Activated CD4-positive, alpha-beta T cell treated with anti-CD3 and anti-CD28 coated beads, Interleukin-2, Interleukin-4, amounts not matched to agents 100 ng/mL and 50 ng/mL, durations not matched to agents 16 hours and 8 hours (primary cell): ENCODE measurements around the gene CEP170B.
"Not testable (repeated sequence)": the region's sequence is repeated elsewhere in the genome, so short reads cannot be mapped to it uniquely, and the experiment has no call there.

ENCODE experiments used
- DNase-seq: peaks from one replicate; pipeline ENCODE4 v3.0.0-alpha.2; 2020; ENCODE audit warnings: low spot score

Gene CEP170B

DNA sequence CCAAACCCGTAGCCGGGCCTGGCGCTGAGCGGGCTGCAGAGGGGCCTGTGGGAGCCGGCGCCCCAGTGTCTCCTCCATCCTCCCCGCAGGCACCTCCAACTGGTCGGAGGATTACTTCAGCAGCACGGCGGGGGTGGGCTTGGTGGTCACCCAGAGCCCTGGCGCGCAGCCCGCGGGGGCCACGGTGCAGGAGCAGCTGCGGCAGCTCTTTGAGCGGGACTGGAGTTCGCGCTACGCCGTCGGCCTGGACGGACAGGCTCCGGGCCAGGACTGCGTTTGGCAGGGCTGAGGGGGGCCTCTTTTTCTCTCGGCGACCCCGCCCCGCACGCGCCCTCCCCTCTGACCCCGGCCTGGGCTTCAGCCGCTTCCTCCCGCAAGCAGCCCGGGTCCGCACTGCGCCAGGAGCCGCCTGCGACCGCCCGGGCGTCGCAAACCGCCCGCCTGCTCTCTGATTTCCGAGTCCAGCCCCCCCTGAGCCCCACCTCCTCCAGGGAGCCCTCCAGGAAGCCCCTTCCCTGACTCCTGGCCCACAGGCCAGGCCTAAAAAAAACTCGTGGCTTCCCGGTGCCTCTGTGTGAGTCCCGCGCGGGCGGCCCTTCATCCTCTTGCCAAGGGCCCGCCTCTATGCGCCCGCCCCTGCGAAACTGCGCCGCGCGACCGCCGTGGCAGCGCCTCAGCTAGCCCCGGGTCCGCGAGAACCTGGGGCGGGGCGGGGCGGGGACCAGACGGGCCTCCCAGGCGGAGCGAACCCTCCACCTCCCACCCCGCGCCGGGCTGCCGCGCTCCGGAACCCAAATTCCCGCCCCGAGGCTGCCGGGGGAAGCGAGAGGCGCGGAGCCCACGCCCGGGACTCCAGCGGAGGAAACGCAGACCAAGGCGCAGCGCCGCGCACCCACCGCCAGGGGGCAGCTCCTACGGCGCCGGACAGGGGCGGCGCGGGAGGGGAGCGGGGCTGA, 67.9 kb downstream of the CEP170B start:
- peak; percentile 84 for DNase-seq

DNA sequence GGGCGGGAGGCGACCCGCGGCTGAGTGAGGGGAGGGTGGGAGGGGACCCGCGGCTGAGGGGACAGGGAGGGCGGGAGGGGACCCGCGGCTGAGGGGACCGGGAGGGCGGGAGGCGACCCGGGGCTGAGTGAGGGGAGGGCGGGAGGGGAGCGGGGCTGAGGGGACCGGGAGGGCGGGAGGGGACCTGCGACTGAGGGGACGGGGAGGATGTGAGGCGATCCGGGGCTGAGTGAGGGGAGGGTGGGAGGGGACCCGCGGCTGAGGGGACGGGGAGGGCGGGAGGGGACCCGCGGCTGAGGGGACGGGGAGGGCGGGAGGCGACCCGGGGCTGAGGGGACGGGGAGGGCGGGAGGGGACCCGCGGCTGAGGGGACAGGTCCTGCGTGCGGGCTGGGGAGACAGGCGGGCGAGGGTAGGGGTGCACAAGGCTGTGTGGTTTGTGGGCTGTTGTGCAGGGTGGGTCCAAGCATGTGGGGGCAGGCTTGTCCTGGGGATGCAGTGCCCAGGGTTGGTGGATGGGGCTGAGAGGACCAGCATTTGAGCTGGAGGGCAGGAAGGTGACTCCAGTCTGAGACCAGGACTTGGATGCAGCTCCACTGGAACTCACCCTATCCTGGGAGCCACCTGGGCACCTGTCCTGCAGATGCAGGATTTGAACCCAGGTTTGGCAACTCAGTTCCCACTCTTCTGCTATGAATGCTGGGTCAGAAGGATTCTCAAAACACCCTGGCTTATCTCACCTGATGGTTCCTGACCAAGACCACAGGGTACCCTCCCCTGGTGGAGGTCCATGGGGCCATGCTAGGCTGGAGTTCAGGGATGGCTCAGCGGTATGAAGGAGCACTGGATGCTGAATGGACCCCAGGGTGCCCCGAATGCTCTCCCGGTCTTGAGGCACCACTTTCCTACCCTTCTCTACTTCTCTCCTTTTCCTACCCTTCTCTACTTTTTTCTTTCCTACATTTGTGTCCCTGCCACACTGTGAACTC, 69.0 kb downstream of the CEP170B start:
- no peak for DNase-seq

DNA sequence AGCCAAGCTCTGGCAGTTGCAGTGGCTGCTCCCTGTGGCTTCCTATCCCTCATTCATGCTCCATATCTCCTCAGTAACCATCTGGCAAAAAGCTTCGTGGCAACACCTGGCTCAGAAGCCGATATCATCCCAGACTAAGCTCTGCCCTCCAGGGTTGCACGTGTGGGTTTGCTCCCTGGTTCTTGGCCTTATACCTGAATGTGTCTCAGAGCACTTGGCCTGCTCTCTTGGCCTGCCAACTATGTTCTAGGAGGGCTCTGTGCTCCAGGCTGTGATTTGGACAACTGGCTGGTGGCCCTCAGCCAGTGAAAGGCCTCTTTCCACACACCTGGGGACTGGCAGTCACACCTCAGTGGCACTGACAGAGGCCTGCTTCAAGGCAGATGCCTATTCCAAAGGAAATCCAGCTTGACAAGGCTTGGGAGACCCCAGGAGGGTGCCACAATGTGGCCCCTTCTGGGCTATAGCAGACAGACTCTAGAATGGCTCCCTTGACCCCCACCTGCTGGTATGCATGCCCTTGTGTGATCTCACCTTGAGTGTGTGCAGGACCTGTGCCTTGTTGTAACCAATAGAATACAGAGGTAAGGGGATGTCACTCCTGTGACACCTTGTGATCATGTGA, 70.1 kb downstream of the CEP170B start:
- no peak for DNase-seq

DNA sequence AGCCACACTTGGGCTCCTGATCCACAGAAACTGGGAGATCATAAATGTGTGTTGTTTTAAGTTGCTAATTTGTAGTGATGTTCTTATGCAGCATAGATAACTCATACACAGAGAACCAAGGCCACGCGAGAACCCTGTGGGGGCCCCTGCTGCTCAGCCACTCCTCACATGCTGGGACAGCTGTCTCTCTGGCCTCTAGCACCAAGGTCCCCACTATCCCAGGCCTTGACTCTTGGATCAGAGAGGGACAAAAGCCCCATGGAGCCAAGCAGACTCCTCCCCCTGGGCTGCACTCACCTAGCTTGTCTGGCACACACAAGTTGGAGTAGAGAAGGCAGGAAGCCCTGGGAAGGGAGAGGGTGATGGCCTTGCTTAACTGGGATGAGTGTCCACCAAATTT, 70.9 kb downstream of the CEP170B start:
- DNase-seq: no peak

DNA sequence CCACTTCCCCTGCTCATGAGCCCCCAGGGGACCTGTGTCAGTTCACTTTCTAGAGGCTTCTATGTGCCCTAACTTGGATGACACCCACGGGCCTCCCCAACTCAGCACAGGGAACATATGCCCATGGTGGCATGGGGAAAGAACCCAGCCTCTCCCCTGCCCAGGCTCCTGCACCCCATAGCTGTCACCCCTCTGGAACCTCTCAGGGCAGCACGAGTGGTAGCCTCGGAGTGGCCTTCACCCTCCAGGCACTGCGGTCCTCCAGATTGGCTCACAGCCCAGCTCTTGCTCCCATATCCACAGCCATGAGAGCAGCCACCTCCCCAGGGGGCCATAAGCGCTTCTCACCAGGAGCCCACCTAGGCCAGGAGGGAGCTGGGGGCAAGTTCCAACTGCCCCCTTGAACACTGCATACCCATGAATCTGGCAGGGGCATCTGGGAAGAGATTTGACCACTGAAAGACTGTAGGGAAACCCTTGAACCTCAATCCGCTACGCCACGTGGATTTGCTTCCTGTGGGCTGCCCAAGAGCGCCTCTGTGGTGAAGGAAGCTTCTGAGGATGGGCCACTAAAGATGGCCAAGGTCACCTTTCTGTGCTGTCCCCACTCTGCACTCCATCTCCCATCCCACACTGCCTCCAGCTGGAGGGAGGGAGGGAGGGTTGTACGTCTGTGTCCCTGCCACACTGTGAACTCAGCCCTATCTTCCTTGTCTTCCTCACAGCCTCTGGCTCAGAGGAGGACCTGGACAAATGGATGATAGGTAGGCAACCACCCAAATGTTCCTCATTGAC, 71.5 kb downstream of the CEP170B start:
- DNase-seq: no peak

DNA sequence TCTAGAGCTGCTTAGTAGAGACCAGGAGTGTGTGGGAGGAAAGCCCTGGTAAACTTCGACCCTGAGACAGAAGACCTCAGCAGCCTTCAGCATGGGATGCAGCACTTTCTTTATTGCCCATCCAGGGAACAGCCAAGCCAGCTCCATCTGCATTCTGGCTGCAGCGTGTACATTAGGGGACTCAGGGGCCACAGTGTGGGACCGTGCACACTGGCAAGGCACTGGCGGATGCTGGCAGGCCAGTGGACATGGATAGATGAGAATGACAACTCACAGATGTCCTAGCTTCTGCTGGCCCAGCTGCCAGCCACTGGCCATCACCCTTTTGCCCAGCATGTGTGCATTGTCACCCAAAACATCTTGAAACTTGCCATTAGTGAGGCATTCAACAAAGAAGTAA, 72.1 kb downstream of the CEP170B start:
- DNase-seq: no peak

DNA sequence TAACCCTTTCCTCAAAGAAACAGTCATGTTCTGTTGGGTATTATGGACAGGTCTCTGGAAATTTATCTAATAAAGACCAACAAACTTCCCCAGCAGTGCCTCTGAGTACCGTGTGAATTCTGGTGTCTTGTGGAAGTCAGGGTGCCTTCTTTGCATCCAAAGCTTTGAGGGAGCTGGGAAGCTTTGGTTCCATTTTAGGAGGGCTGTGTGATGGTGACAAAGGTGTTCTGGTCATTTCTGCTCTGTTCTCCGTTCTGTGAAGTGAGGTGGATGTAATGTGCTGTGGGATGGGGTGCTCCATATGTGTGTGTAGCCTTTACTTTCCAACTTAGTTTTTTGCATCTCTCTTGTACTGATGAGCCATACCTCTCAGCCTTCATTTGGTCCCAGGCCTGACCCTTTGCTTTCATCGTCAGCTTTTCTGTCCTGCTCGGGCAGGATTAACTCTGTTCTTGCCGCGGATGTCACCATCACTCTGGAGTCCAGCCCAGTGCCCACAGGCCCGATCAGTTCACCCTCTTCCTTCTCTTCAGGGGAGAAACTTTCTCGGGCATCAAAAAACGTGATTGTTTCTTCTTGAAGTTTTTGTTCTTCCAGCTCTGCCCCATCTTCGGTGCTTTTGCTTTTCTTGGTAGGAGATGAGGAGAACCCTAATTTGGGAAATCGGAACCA, 72.8 kb downstream of the CEP170B start:
- DNase-seq: no peak

DNA sequence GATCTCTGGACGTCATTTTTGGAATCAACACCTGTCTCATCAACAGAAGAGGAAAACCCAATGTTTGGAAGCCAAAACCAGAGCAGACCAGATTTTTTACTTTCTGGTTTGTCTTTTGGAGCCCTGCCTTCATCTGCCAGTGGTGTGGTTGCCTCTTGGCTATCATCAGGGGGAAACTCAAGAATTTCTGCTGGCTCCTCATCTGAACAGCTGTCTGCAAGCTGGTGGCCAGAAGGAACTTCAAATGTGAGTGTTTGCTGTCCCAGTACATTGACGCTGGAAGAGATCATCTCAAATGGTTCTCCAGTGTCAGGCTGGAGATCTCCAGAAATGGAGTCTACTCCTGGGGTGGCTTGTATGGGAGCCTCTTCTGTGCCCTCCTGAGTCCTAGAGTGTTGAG, 73.4 kb downstream of the CEP170B start:
- DNase-seq: no peak

DNA sequence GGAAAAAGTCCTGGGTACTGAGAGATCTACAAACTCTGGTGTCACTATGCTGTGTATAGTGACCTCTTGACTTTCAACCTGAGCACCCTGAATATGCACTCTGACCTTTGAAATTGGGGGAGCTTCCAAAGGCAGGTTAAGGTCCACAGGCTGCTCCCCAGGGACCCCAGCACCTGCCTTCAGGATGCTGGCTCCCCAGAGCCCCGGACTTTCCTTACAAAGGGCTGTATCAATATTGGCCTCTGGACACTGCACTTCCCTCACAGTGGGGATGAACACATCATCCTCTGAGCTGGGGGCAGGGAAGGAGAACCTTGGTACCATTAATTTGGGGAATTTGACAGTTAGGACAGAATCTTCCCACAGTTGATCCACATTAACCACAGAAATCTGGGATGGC, 73.9 kb downstream of the CEP170B start:
- DNase-seq: no peak

DNA sequence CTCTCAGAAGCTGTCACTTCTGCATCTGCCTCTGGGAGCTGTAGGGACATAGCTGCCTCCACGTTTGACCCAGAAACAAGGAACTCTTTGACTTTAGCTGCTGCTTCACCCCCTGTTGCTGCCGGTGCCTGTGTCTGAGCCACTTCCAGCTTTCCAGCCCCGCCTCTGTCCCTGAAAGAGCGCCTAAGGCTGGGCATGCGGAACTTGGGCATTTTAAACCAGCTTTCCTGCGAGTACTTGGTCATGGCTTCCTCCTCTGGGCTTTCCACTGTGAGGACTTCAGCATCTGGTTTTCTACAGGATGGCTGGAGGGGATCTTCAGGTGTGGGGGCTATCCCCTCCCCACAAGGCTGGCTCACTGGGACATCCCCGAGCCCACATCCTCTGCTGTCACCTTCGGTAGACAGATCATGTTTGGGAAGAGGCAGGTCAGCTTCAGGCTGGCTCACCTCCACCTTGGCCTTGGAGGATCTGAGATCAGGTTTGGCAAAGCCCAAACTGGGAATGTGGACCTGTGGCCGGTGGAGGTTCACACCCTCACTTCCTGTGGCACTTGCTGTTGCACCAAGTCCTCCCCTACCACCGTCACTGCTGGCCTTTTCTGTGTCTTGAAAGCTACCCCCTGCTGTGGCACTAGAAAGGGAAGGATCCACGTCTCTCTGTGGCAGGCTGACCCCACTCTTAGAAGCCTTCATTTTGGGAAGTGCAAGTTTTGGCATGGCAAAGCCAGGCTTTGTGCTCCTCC, 74.8 kb downstream of the CEP170B start:
- no peak for DNase-seq

DNA sequence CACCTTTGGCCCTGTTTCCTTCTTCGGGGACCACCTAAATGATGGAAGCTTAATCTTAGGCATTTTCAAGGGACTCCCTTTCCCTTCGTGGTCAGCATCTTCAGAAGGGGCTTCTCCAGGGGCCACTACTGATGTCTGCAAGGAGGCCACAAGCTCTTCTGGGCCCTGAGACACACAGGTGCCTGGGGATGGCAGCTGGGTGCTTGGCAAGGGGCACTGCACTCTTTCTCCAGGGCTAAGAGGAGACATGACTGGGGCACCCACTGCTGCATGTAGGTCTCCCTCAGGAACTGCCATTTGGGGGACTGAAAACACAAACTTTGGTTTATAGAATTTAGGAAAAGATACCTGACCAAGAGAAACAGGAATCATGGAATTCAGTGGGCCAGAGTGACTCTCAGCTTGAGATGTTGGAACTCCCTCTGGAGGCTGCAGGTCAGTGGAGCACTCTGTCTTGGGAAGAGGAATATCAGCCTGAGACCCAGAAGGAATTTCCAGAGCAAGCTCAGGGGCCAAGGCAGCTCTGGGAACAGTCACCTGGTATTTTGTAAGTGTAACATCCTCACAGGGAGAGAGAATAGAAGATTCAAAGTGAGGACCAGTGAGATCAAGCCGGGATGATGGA, 75.6 kb downstream of the CEP170B start:
- no peak for DNase-seq

DNA sequence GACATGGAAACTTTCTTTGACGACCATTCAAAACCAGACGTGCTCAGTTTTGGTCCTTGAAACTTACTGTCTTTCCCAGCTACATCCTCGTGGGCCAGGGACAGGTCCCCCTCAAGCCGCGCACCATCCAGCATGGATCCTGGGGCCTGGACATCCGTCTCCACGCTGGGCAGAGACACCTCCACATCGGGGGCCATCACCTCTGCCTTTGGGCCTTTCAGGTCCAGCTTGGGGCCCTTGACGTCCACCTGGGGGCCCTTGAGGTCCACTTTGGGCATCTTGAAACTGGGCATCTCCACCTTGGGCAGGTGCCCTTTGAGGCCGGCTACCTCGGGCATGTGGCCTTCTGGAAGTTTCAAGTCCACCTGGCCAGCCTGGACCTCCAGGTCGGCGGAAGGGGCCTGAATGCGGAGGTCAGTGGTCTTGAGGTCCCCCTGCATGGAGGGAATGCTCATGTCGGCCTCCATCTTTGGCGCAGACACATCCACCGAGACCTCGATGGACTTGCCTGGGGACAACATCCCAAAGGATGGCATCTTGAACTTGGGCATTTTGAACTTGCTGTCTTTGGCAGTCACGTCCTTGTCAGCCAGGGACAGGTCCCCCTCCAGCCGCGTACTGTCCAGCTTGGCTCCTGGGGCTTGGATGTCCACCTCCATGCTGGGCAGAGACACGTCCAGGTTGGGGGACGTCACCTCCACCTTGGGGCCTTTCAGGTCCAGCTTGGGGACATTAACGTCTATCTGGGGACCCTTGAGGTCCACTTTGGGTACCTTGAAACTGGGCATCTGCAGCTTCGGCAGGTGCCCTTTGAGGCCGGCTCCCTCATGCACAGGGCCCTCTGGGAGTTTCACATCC, 76.7 kb downstream of the CEP170B start:
- DNase-seq: no peak

DNA sequence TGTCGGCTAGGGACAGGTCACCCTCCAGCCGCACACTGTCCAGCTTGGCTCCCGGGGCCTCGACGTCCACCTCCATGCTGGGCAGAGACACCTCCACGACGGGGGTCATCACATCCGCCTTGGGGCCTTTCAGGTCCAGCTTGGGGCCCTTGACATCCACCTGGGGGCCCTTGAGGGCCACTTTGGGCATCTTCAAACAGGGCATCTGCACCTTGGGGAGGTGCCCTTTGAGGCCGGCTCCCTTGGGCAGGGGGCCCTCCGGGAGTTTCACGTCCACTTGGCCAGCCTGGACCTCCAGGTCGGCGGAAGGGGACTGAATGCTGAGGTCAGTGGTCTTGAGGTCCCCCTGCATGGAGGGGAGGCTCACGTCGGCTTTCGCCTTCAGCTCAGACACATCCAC, 77.5 kb downstream of the CEP170B start:
- DNase-seq: no peak

DNA sequence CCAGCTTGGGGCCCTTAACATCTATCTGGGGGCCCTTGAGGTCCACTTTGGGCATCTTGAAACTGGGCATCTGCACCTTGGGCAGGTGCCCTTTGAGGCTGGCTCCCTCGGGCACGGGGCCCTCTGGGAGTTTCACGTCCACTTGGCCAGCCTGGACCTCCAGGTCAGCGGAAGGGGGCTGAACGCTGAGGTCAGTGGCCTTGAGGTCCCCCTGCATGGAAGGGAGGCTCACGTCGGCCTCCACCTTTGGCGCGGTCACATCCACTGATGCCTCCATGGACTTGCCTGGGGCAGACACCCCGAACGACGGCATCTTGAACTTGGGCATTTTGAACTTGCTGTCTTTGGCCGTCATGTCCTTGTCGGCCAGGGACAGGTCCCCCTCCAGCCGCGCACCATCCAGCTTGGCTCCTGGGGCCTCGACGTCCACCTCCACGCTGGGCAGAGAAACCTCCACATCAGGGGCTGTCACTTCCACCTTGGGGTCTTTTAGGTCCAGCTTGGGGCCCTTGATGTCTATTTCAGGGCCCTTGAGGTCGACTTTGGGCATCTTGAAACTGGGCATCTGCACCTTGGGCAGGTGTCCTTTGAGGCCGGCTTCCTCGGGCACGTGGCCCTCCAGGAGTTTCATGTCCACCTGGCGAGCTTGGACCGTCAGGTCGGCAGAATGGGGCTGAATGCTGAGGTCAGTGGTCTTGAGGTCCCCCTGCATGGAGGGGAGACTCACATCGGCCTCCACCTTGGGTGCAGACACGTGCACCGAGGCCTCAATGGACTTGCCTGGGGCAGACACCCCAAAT, 78.3 kb downstream of the CEP170B start:
- DNase-seq: not testable (repeated sequence)

DNA sequence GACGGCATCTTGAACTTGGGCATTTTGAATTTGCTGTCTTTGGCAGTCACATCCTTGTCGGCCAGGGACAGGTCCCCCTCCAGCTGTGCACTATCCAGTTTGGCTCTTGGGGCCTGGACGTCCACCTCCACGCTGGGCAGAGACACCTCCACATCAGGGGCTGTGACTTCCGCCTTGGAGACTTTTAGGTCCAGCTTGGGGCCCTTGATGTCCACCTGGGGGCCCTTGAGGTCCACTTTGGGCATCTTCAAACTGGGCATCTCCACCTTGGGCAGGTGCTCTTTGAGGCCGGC, 78.9 kb downstream of the CEP170B start:
- not testable (repeated sequence) for DNase-seq

DNA sequence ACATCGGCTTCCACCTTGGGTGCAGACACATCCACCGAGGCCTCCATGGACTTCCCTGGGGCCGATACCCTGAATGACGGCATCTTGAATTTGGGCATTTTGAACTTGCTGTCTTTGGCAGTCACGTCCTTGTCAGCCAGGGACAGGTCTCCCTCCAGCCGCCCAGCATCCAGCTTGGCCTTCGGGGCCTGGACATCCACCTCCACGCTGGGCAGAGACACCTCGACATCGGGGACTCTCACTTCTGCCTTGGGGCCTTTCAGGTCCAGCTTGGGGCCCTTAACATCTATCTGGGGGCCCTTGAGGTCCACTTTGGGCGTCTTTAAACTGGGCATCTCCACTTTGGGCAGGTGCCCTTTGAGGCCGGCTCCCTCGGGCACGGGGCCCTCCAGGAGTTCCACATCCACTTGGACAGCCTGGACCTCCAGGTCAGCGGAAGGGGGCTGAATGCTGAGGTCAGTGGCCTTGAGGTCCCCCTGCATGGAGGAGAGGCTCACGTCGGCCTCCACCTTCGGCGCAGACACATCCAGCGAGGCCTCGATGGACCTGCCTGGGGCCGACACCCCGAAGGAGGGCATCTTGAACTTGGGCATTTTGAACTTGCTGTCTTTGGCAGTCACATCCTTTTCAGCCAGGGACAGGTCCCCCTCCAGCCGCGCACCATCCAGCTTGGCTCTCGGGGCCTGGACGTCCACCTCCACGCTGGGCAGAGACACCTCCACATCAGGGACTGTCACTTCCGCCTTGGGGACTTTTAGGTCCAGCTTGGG, 79.6 kb downstream of the CEP170B start:
- not testable (repeated sequence) for DNase-seq

DNA sequence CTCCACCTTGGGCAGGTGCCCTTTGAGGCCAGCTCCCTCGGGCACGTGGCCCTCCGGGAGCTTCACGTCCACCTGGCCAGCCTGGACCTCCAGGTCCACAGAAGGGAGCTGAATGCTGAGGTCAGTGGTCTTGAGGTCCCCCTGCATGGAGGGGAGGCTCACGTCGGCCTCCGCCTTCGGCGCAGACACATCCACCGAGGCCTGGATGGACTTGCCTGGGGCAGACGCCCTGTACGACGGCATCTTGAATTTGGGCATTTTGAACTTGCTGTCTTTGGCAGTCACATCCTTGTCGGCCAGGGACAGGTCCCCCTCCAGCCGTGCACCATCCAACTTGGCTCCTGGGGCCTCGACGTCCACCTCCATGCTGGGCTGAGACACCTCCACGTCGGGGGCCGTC, 80.2 kb downstream of the CEP170B start:
- DNase-seq: not testable (repeated sequence)
